HL-60/S4 treated with phorbol 12-myristate 13-acetate at 8.2 ng/mL for 4 days and 3 days (cell line): ENCODE data around the gene ZFYVE21.

ENCODE experiments used
- in situ Hi-C: fragments of 300-500 bp; cut with MboI; formaldehyde crosslinking; loops from 2 replicates; pipeline ENCODE4 v1.15.0; 2022; ENCODE audit warnings: low sequenced_read_pairs

The ZFYVE21 gene

GRCh38 chr14:103735439-103735814 is 19.8 kb downstream of the ZFYVE21 start:
- in situ Hi-C loops = no loop called here

- in situ Hi-C loops = no loop called here
Measured at GRCh38 chr14:103735815-103736545, 20.4 kb downstream of the ZFYVE21 start.

- in situ Hi-C loops = no loop called here
Measured at GRCh38 chr14:103736546-103737431, 21.2 kb downstream of the ZFYVE21 start.

GRCh38 chr14:103737432-103738045 is 21.9 kb downstream of the ZFYVE21 start:
- in situ Hi-C loops = no loop called here

- in situ Hi-C loops = no loop called here
Measured at GRCh38 chr14:103738166-103738565, 22.6 kb downstream of the ZFYVE21 start.

- in situ Hi-C loops = no loop called here
Measured at GRCh38 chr14:103738701-103739451, 23.3 kb downstream of the ZFYVE21 start.

- in situ Hi-C loops = no loop called here
Measured at GRCh38 chr14:103739466-103739792, 23.8 kb downstream of the ZFYVE21 start.

- in situ Hi-C loops = no loop called here
Measured at GRCh38 chr14:103739793-103740501, 24.3 kb downstream of the ZFYVE21 start.

GRCh38 chr14:103740991-103741689 is 25.5 kb downstream of the ZFYVE21 start:
- in situ Hi-C loops = no loop called here

GRCh38 chr14:103741876-103742275 is 26.3 kb downstream of the ZFYVE21 start:
- in situ Hi-C loops = no loop called here

- in situ Hi-C loops = no loop called here
Measured at GRCh38 chr14:103742499-103743255, 27.1 kb downstream of the ZFYVE21 start.

- in situ Hi-C loops = no loop called here
Measured at GRCh38 chr14:103743691-103744090, 28.1 kb downstream of the ZFYVE21 start.

- in situ Hi-C loops = no loop called here
Measured at GRCh38 chr14:103744621-103745395, 29.2 kb downstream of the ZFYVE21 start.

GRCh38 chr14:103745424-103745823 is 29.8 kb downstream of the ZFYVE21 start:
- in situ Hi-C loops = no loop called here

- in situ Hi-C loops = no loop called here
Measured at GRCh38 chr14:103746701-103747100, 31.1 kb downstream of the ZFYVE21 start.

GRCh38 chr14:103748534-103748857 is 32.9 kb downstream of the ZFYVE21 start:
- in situ Hi-C loops = no loop called here

- in situ Hi-C loops = no loop called here
Measured at GRCh38 chr14:103749452-103749851, 33.8 kb downstream of the ZFYVE21 start.

GRCh38 chr14:103749860-103750259 is 34.2 kb downstream of the ZFYVE21 start:
- in situ Hi-C loops = no loop called here

GRCh38 chr14:103753774-103754173 is 38.2 kb downstream of the ZFYVE21 start:
- in situ Hi-C loops = no loop called here
